Activated B cell treated with CpG ODN at 0.5 μM for 24 hours (primary cell): ENCODE results near the gene CKAP5. TPM values are rescaled to one million over a fixed set of nuclear protein-coding genes. Genes with fewer than 3 reads are reported as not detected.

Experiments used
- ATAC-seq: fragments of 200-7000 bp; cut with Tn5 transposase; one replicate; pipeline ENCODE4 v1.10.0; 2021; ENCODE audit warnings: low read depth, mild to moderate bottlenecking, moderate library complexity
- CTCF ChIA-PET: fragments of 350-600 bp; sonication (Branson Sonifier 250); formaldehyde crosslinking; loops from one replicate; lab custom pipeline; 2021; ENCODE audit warnings: antibody characterized with exemption; lab: Charles Lee
- POLR2A ChIA-PET: fragments of 350-600 bp; sonication (Branson Sonifier 250); formaldehyde crosslinking; loops from one replicate; lab custom pipeline; 2021; ENCODE audit warnings: antibody characterized with exemption; lab: Charles Lee
- DNase-seq: peaks from one replicate; pipeline ENCODE4 v3.0.0; 2022
- H3K27ac Mint-ChIP-seq: one replicate; pipeline ENCODE4 v1.8.0; 2020; ENCODE audit warnings: mixed read lengths
- H3K27me3 Mint-ChIP-seq: one replicate; pipeline ENCODE4 v1.8.0; 2021; ENCODE audit warnings: mixed read lengths
- H3K36me3 Mint-ChIP-seq: one replicate; pipeline ENCODE4 v1.8.0; 2021; ENCODE audit warnings: low read depth, mixed read lengths
- H3K4me1 Mint-ChIP-seq: one replicate; pipeline ENCODE4 v1.8.0; 2021; ENCODE audit warnings: mixed read lengths
- H3K4me3 Mint-ChIP-seq: one replicate; pipeline ENCODE4 v1.8.0; 2020; ENCODE audit warnings: mild to moderate bottlenecking, mixed read lengths
- H3K9me3 Mint-ChIP-seq: one replicate; pipeline ENCODE4 v1.8.0; 2020; ENCODE audit warnings: mixed read lengths
- CTCF ChIP-seq: fragments of 200-600 bp; IDR thresholded peaks from one replicate; pipeline ENCODE4 v1.8.0; 2022; ENCODE audit warnings: antibody characterized with exemption, mild to moderate bottlenecking
- intact Hi-C: fragments of 100-400 bp; cut with micrococcal nuclease; formaldehyde crosslinking; loops from one replicate; pipeline ENCODE4 v1.15.1; 2024
- total RNA-seq: library from RNA; stranded (reverse); gene quantifications from 2 replicates; pipeline ENCODE4 v1.2.3, GENCODE V29; 2022

CKAP5 gene
- total RNA-seq, 1 donor from 2014 or later, result 50.4 TPM

DNA sequence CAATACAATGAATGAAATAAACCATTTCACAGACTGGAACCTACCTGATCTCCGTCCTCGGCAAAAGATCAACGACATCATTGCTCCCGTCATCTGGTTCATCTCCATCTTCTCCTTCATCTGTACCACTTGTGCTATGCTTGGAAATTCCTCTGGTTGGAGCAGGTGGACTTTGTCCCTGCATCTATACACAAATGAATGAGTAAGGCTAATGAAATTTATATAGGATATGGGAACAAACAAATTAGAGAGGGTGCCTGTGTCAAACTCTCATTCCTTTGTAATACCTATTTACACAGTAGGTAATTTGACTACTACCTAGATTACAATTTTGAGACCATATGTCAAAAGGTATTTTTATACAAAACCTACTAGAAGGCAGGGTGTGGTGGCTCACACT is 67.7 kb downstream of the CKAP5 start:
- H3K27ac Mint-ChIP-seq, result no peak overlapping the region
- H3K9me3 Mint-ChIP-seq, result no peaks in the 10 kb centered on the region
- H3K4me3 Mint-ChIP-seq, result no peak overlapping the region
- no peaks in the 10 kb centered on the region for H3K4me1 Mint-ChIP-seq
- ChIA-PET CTCF (no interaction called here), POLR2A (no interaction called here)
- ATAC-seq (no peak), DNase-seq (no peak)
- H3K27me3 Mint-ChIP-seq, result no peaks in the 10 kb centered on the region
- peaks cover 73% of the 10 kb centered on the region for H3K36me3 Mint-ChIP-seq
- intact Hi-C loops, result no loop called here
- TF ChIP-seq CTCF, result no peak

GRCh38 chr11:46776878-46777277 is 69.2 kb downstream of the CKAP5 start:
- Mint-ChIP-seq H3K27ac (no peak overlapping the region), H3K4me1 (no peaks in the 10 kb centered on the region), H3K4me3 (no peak overlapping the region), H3K36me3 (peaks cover 67% of the 10 kb centered on the region), H3K9me3 (no peaks in the 10 kb centered on the region), H3K27me3 (no peaks in the 10 kb centered on the region)
- ATAC-seq, result no peak
- no peak for TF ChIP-seq CTCF
- intact Hi-C loops, result no loop called here
- POLR2A ChIA-PET, result no interaction called here
- DNase-seq, result no peak
- CTCF ChIA-PET, result no interaction called here

DNA sequence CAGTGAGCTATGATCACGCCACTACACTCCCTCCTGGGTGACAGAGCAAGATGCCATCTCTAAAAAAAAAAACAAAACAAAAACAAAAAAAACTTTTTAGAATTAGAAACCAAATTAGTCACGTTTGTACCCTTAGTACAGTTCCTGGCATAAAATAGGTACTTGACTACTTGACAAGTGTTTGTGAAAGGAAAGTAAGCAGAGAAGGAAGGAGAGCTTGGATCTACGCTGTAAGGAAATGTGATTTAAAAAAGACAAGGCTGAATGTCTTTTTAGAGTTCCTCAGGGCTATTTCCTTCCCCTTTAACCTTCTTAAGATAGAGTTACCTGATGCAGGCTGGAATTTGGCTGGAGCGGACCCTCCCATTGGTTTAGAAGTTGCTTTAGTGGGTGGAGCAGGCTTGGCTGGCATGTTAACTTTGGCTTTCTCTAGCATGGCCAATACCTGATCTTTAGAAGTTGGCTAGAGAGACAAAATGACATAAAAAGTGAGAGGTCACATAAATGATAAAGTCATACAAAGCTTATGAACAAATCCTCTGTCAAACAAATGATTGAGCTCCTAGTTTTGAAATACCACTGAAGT is 76.4 kb downstream of the CKAP5 start:
- DNase-seq (no peak), ATAC-seq (no peak)
- Mint-ChIP-seq H3K27me3 (no peaks in the 10 kb centered on the region), H3K4me1 (no peaks in the 10 kb centered on the region), H3K27ac (no peak overlapping the region), H3K9me3 (no peaks in the 10 kb centered on the region), H3K4me3 (no peak overlapping the region), H3K36me3 (peaks cover 48% of the 10 kb centered on the region)
- TF ChIP-seq CTCF, result no peak
- ChIA-PET POLR2A (no interaction called here), CTCF (no interaction called here)
- intact Hi-C loops, result no loop called here

GRCh38 chr11:46766656-46767055 is 79.4 kb downstream of the CKAP5 start:
- H3K4me1 Mint-ChIP-seq, result no peaks in the 10 kb centered on the region
- POLR2A ChIA-PET, result no interaction called here

GRCh38 chr11:46762248-46762647 is 83.8 kb downstream of the CKAP5 start:
- Mint-ChIP-seq H3K36me3 (peaks cover 69% of the 10 kb centered on the region), H3K27me3 (no peaks in the 10 kb centered on the region), H3K4me3 (no peak overlapping the region), H3K4me1 (no peaks in the 10 kb centered on the region), H3K27ac (no peak overlapping the region), H3K9me3 (no peaks in the 10 kb centered on the region)
- no peak for DNase-seq
- ChIA-PET POLR2A (no interaction called here), CTCF (no interaction called here)
- ATAC-seq, result no peak
- intact Hi-C loops, result no loop called here
- TF ChIP-seq CTCF, result no peak

More at GRCh38 chr11:46766656-46767055, 79.4 kb downstream of the CKAP5 start:
- CTCF ChIA-PET, result no interaction called here
- DNase-seq (no peak), ATAC-seq (no peak)
- H3K27ac Mint-ChIP-seq, result no peak overlapping the region
- H3K27me3 Mint-ChIP-seq, result no peaks in the 10 kb centered on the region
- no peaks in the 10 kb centered on the region for H3K9me3 Mint-ChIP-seq
- H3K4me3 Mint-ChIP-seq, result no peak overlapping the region
- peaks cover 61% of the 10 kb centered on the region for H3K36me3 Mint-ChIP-seq
- TF ChIP-seq CTCF, result no peak
- intact Hi-C loops, result no loop called here
